ENCODE measurements around the gene C1orf198. TPM values are rescaled to one million over a fixed set of nuclear protein-coding genes. Genes with fewer than 3 reads are reported as not detected.

Gene C1orf198
- total and polyA plus RNA-seq, 2 of the 4 experiments (the other 2 are of a cell fraction): 67.4 to 76.2 TPM

DNA sequence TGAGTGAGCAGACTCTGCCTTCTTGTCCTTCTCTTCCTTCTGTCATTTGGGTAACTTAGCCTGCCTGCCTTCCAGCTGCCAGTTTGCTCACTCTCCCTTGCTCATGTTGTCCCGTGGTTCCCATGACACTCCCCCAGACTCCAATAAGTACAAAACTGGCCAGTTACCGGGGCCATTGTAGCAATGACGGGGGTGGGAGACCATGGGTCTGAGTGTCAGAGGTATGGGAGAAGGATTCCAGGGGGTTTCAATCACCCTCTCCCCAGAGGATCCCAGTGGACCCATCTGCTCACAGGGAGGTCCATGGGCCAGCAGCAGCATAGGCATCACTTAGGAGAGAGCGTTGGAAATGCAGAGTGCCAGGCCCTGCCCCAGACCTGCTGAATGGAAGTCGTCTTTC, 69.8 kb downstream of the C1orf198 start:
- no peak overlapping the region for H2BK120ac ChIP-seq (ENCODE audit: low read depth, low read length)
- dilution Hi-C loops (cut with HindIII; ENCODE audit: low sequenced_read_pairs, unreplicated experiment): no loop called here
- POLR2A ChIA-PET (ENCODE audit: unreplicated experiment): no interaction called here
- H3K56ac ChIP-seq (ENCODE audit: extremely low read depth, insufficient read depth, low read length): no peak overlapping the region
- no peak overlapping the region for H4K8ac ChIP-seq (ENCODE audit: low read depth in 2 of 2, low read length in 2 of 2)
- no peaks in the 10 kb centered on the region for H3K79me1 ChIP-seq (ENCODE audit: low read depth in 1 of 2, low read length in 2 of 2)
- no peak overlapping the region for H2AK9ac ChIP-seq (replicated peaks; ENCODE audit: low read depth, low read length, poor library complexity)
- no peak overlapping the region for H4K5ac ChIP-seq (ENCODE audit: low read depth, low read length)
- WGBS, 2 experiments (ENCODE audit: extremely low coverage in 2 of 2, insufficient read length in 1 of 2): 85% methylated on average over 2 of the region's 5 CpGs; no CpG with 5 or more reads in 1 of the 2 experiments
- H2BK15ac ChIP-seq (ENCODE audit: low read depth, low read length): no peak overlapping the region
- CTCF ChIA-PET: interaction anchor here (0.5 to 2.4 kb wide), 13 partner anchors 11 to 780 kb away, joined by 3 to 20 read pairs (median 3); no protein-coding TSS in a partner anchor
- TF ChIP-seq ELK1 (IDR thresholded peaks at IDR 0.05; ENCODE audit: borderline replicate concordance, low read depth, low read length) (no peak), USF2 (IDR thresholded peaks at IDR 0.05; ENCODE audit: low read depth, low read length) (no peak), BHLHE40 (IDR thresholded peaks at IDR 0.05; ENCODE audit: low read depth, low read length) (no peak), CEBPB (IDR thresholded peaks at IDR 0.05; ENCODE audit: low read depth, low read length) (no peak)
- in situ Hi-C loops (cut with MboI; ENCODE audit: low sequenced_read_pairs): loop anchor here (5.0 kb wide), 1 partner anchor 414 kb away; no protein-coding TSS in a partner anchor
- H4K91ac ChIP-seq (ENCODE audit: insufficient read depth, low read depth, low read length): no peak overlapping the region
- BruUV-seq (replicated peaks): no TSS peak
- no peak for DNase-seq
- no peak overlapping the region for H2AK5ac ChIP-seq (ENCODE audit: low read depth, low read length)
- H2AFZ ChIP-seq (replicated peaks; ENCODE audit: low read length, poor library complexity): no peak overlapping the region
- no peak overlapping the region for H3K23ac ChIP-seq (ENCODE audit: low read depth, low read length)
- no peak overlapping the region for H3K4me3 ChIP-seq (ENCODE audit: insufficient read depth, low read depth, low read length)
- H4K20me1 ChIP-seq (ENCODE audit: insufficient read depth, low read length): no peaks in the 10 kb centered on the region; the same call in 1 of the 2 replicates
- H3K9me1 ChIP-seq (ENCODE audit: insufficient read depth, low read length): no peaks in the 10 kb centered on the region; the same call in 1 of the 2 replicates
- no peak overlapping the region for H3K14ac ChIP-seq (replicated peaks; ENCODE audit: low read depth, low read length)
- no peak overlapping the region for H3K18ac ChIP-seq (ENCODE audit: low read depth, low read length)
- no peaks in the 10 kb centered on the region for H3K9me3 ChIP-seq (ENCODE audit: control insufficient read depth, insufficient read depth, low read length)
- no peak overlapping the region for H3K9ac ChIP-seq (ENCODE audit: low read depth, low read length)
- no peaks in the 10 kb centered on the region for H3K27me3 ChIP-seq (ENCODE audit: control insufficient read depth, insufficient read depth, low read length)
- H2BK5ac ChIP-seq (ENCODE audit: low read depth, low read length, poor library complexity, severe bottlenecking): no peak overlapping the region
- H3K27ac ChIP-seq (ENCODE audit: insufficient read depth, low read length): no peak overlapping the region
- H3K4me1 ChIP-seq (ENCODE audit: control insufficient read depth, insufficient read depth, low read length): no peaks in the 10 kb centered on the region
- no peak overlapping the region for H3K4ac ChIP-seq (ENCODE audit: low read depth, low read length)
- H3K36me3 ChIP-seq (ENCODE audit: control insufficient read depth, insufficient read depth, low read length): no peaks in the 10 kb centered on the region
- intact Hi-C loops (cut with micrococcal nuclease): loop anchor here (1.0 to 2.0 kb wide), 4 partner anchors 68 to 413 kb away; partner anchors contain the start of genes ARV1 and TTC13
- ATAC-seq (ENCODE audit: low read depth): no peak
- H2BK20ac ChIP-seq (ENCODE audit: low read depth, low read length): no peak overlapping the region
- H3K4me2 ChIP-seq (ENCODE audit: low read depth, low read length): no peak overlapping the region

Data from IMR-90 (cell line).